ENCODE data around the gene GPR37. TPM values are rescaled to one million over a fixed set of nuclear protein-coding genes. Genes with fewer than 3 reads are reported as not detected.

GPR37 gene, protein sequence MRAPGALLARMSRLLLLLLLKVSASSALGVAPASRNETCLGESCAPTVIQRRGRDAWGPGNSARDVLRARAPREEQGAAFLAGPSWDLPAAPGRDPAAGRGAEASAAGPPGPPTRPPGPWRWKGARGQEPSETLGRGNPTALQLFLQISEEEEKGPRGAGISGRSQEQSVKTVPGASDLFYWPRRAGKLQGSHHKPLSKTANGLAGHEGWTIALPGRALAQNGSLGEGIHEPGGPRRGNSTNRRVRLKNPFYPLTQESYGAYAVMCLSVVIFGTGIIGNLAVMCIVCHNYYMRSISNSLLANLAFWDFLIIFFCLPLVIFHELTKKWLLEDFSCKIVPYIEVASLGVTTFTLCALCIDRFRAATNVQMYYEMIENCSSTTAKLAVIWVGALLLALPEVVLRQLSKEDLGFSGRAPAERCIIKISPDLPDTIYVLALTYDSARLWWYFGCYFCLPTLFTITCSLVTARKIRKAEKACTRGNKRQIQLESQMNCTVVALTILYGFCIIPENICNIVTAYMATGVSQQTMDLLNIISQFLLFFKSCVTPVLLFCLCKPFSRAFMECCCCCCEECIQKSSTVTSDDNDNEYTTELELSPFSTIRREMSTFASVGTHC
- 34.8 TPM for polyA plus RNA-seq (2013, experiment 1 of 2)
- 36.3 TPM for polyA plus RNA-seq (2013, experiment 2 of 2)

DNA sequence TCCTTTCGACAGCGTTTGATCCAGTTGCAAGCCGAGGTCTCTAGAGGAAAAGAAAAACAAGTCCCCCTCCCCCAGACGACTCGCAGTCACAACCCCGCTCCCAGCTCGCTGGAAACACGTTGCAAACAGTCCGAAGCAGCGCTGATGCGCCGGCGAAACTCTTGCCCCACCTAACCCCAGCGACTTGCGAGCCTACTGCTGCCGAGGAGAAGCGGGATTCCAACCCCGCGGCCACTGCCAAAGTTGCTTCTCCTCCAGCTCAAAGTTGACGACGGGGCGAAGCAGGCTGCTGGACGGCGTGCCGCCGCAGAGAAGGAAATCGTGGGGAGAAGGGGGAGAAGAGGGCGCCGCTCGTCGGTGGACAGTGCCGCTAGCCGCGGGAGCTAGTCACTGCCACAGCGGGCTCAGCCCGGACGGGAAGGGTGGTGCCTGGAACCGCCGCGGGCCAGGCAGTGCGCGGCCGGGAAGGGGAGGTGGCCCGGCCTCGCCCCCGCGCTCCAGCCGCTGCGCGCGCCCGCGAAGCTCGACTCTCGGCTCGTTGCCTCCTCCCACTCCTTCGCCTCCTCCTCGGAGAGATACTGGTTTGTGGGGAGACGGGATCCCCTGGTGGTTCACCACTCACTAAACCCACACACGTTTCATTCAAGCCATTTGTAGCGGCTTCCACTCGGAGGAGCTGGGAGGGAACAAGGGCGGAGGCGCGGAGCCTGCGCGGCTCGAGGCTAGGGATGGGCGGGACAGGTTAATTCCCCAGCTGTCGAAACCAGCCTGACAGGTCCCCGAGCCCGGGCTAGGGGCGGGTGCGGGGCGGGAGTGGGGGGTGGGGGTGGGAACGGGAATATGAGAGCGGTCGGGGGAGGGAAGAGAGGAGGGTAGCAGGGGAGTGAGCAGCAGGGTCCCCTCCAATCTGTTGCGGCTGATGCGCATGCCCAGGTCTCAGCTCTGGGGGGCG lies at the start of gene GPR37:
TSS of gene GPR37 (minus strand) at position 392 of the 952 bp plus-strand sequence. CDS start 816 bp downstream, outside the sequence.
- DNase-seq, result peak; percentile 95
- peaks cover 5% of the 10 kb centered on the region for H3K9me3 ChIP-seq (ENCODE audit: control insufficient read depth, low read length)
- 2% methylated on average over 46 of the region's 81 CpGs for WGBS
- H2BK120ac ChIP-seq (ENCODE audit: low read depth, low read length), result peak within 1 kb of the TSS; percentile 83
- H2AK5ac ChIP-seq (ENCODE audit: low read length, severe bottlenecking), result peak within 1 kb of the TSS; percentile 78
- peak within 1 kb of the TSS; percentile 35 for H2BK5ac ChIP-seq (ENCODE audit: low read depth, low read length, poor library complexity, severe bottlenecking)
- peak within 1 kb of the TSS; percentile 88 for H3K27ac ChIP-seq (ENCODE audit: low read length, poor library complexity, severe bottlenecking)
- H3K4me2 ChIP-seq (ENCODE audit: low read length, poor library complexity, severe bottlenecking), result peak within 1 kb of the TSS; percentile 83
- peak within 1 kb of the TSS; percentile 94 for H4K8ac ChIP-seq (ENCODE audit: low read length)
- peak within 1 kb of the TSS in 1 of 2 experiments; percentile 45 for H3K14ac ChIP-seq (ENCODE audit: low read length in 2 of 2)
- H3K4me3 ChIP-seq (ENCODE audit: insufficient read depth in 1 of 2, low read depth in 1 of 2, low read length in 2 of 2), result peak within 1 kb of the TSS; percentile 75 to 78
- no peak within 1 kb of the TSS for H3K9ac ChIP-seq (ENCODE audit: low read length)
- peaks cover 8% of the 10 kb centered on the region for H3K79me1 ChIP-seq (replicated peaks; ENCODE audit: low read length, poor library complexity, severe bottlenecking)
- H3K23ac ChIP-seq (ENCODE audit: low read length in 2 of 2), result peak within 1 kb of the TSS; percentile 49 to 94
- H3K4me1 ChIP-seq (ENCODE audit: control insufficient read depth, insufficient read depth, low read depth, low read length), result peaks cover 3% of the 10 kb centered on the region
- peak within 1 kb of the TSS; percentile 69 to 81 for H2BK12ac ChIP-seq (ENCODE audit: low read length in 2 of 2)
- H4K91ac ChIP-seq (ENCODE audit: low read length), result peak within 1 kb of the TSS; percentile 77
- peak within 1 kb of the TSS; percentile 84 for H2BK15ac ChIP-seq (ENCODE audit: low read depth, poor library complexity, severe bottlenecking)
- H3K36me3 ChIP-seq (ENCODE audit: control insufficient read depth in 1 of 2, insufficient read depth in 2 of 2, low read depth in 1 of 2, low read length in 2 of 2), result no peaks in the 10 kb centered on the region
- peak within 1 kb of the TSS; percentile 96 to 97 for H3K18ac ChIP-seq (ENCODE audit: low read depth in 1 of 2, low read length in 2 of 2)
- H3K27me3 ChIP-seq (ENCODE audit: control insufficient read depth in 1 of 2, insufficient read depth in 1 of 2, low read length in 2 of 2), result peaks cover 0 to 38% of the 10 kb centered on the region in 2 experiments
- peak within 1 kb of the TSS; percentile 99 for H2AFZ ChIP-seq (ENCODE audit: low read depth, low read length)
- H3K4ac ChIP-seq (ENCODE audit: low read depth in 1 of 2, low read length in 2 of 2), result peak within 1 kb of the TSS; percentile 73 to 89

DNA sequence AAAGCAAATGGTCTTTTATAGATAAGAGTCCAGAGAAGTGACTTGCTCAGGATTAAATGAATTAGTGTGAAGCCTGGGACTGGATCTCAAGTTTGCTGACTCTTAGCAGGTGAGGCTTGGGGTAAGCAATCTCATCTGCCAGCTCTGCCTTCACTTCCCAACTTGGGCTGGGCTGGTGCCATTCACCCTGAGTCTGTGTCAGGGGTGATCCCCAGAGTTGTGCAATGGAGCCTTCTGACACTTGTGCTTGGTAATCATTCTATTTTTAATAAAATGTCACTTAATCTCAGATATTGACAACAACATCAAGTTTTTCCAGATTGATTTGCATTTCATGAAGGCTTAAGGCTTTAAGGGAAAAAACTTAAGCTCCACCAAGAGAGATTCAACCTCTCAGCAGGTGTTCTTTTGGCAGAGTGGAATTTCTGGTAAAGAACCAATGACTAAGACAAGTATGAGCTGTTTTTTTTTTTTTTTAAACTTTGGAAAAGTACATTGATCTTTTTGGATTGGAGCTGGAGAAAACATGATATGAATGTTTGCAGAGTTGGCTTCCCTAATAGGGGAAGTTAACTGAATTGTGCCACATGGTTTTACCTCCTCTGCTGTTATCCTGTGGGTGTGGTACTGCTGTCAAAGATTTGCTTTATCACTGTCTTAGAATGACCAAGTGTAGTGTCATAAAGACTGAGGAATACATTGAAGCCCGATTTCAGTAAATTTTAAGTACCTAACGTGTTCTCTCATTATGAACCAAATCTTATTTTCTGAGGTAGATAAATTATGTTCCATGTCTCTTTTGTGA lies 48.6 kb upstream of the GPR37 start:
- Histone ChIP-seq H3K4ac (ENCODE audit: low read depth in 1 of 2, low read length in 2 of 2) (no peak overlapping the region), H3K27ac (ENCODE audit: low read length, poor library complexity, severe bottlenecking) (no peak overlapping the region), H3K4me2 (ENCODE audit: low read length, poor library complexity, severe bottlenecking) (no peak overlapping the region), H3K18ac (ENCODE audit: low read depth in 1 of 2, low read length in 2 of 2) (no peak overlapping the region), H3K23ac (ENCODE audit: low read length in 2 of 2) (no peak overlapping the region), H4K91ac (ENCODE audit: low read length) (no peak overlapping the region), H2BK5ac (ENCODE audit: low read depth, low read length, poor library complexity, severe bottlenecking) (no peak overlapping the region), H3K9ac (ENCODE audit: low read length) (no peak overlapping the region), H3K9me3 (ENCODE audit: control insufficient read depth, low read length) (no peaks in the 10 kb centered on the region), H2BK120ac (ENCODE audit: low read depth, low read length) (no peak overlapping the region), H3K4me1 (ENCODE audit: control insufficient read depth, insufficient read depth, low read depth, low read length) (no peaks in the 10 kb centered on the region), H3K4me3 (ENCODE audit: insufficient read depth in 1 of 2, low read depth in 1 of 2, low read length in 2 of 2) (no peak overlapping the region), H2BK12ac (ENCODE audit: low read length in 2 of 2) (no peak overlapping the region), H4K8ac (ENCODE audit: low read length) (no peak overlapping the region), H2AK5ac (ENCODE audit: low read length, severe bottlenecking) (no peak overlapping the region), H2AFZ (ENCODE audit: low read depth, low read length) (no peak overlapping the region), H2BK15ac (ENCODE audit: low read depth, poor library complexity, severe bottlenecking) (no peak overlapping the region), H3K79me1 (replicated peaks; ENCODE audit: low read length, poor library complexity, severe bottlenecking) (no peaks in the 10 kb centered on the region), H3K36me3 (ENCODE audit: control insufficient read depth in 1 of 2, insufficient read depth in 2 of 2, low read depth in 1 of 2, low read length in 2 of 2) (peaks cover 0 to 4% of the 10 kb centered on the region in 2 experiments), H3K27me3 (ENCODE audit: control insufficient read depth in 1 of 2, insufficient read depth in 1 of 2, low read length in 2 of 2) (no peaks in the 10 kb centered on the region), H3K14ac (ENCODE audit: low read length in 2 of 2) (no peak overlapping the region)
- 100% methylated on average over 1 of the region's 2 CpGs for WGBS
- DNase-seq, result no peak

DNA sequence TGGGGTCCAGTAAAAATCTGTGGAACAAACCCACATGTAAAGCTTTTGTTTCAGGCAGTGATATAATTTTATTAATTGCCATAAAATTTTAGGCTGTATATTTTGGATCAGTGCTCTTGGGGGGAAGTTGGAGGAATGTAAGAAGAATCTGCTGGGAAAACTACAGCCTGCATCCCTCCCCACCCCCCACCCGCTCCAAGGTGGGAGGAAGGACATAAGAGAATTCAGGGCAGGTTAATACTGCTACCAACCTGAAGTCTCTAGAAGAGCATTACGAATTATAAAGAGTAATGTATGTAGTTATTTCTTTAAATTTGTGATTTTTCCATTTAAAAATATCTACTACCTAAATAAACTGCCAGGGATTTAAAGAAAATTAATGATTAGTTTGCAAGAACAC lies 47.2 kb upstream of the GPR37 start:
- WGBS, result no CpG with 5 or more reads among the region's 2 CpGs
- Histone ChIP-seq H3K9ac (ENCODE audit: low read length) (no peak overlapping the region), H2BK15ac (ENCODE audit: low read depth, poor library complexity, severe bottlenecking) (no peak overlapping the region), H3K4ac (ENCODE audit: low read depth in 1 of 2, low read length in 2 of 2) (no peak overlapping the region), H3K27me3 (ENCODE audit: control insufficient read depth in 1 of 2, insufficient read depth in 1 of 2, low read length in 2 of 2) (no peaks in the 10 kb centered on the region), H3K14ac (ENCODE audit: low read length in 2 of 2) (no peak overlapping the region), H2BK120ac (ENCODE audit: low read depth, low read length) (no peak overlapping the region), H2AFZ (ENCODE audit: low read depth, low read length) (no peak overlapping the region), H3K36me3 (ENCODE audit: control insufficient read depth in 1 of 2, insufficient read depth in 2 of 2, low read depth in 1 of 2, low read length in 2 of 2) (no peaks in the 10 kb centered on the region), H3K18ac (ENCODE audit: low read depth in 1 of 2, low read length in 2 of 2) (no peak overlapping the region), H4K8ac (ENCODE audit: low read length) (no peak overlapping the region), H3K4me2 (ENCODE audit: low read length, poor library complexity, severe bottlenecking) (no peak overlapping the region), H2BK5ac (ENCODE audit: low read depth, low read length, poor library complexity, severe bottlenecking) (no peak overlapping the region), H2AK5ac (ENCODE audit: low read length, severe bottlenecking) (no peak overlapping the region), H3K4me3 (ENCODE audit: insufficient read depth in 1 of 2, low read depth in 1 of 2, low read length in 2 of 2) (no peak overlapping the region), H3K23ac (ENCODE audit: low read length in 2 of 2) (no peak overlapping the region), H3K27ac (ENCODE audit: low read length, poor library complexity, severe bottlenecking) (no peak overlapping the region), H3K9me3 (ENCODE audit: control insufficient read depth, low read length) (no peaks in the 10 kb centered on the region), H4K91ac (ENCODE audit: low read length) (no peak overlapping the region), H3K79me1 (replicated peaks; ENCODE audit: low read length, poor library complexity, severe bottlenecking) (no peaks in the 10 kb centered on the region), H2BK12ac (ENCODE audit: low read length in 2 of 2) (no peak overlapping the region), H3K4me1 (ENCODE audit: control insufficient read depth, insufficient read depth, low read depth, low read length) (no peaks in the 10 kb centered on the region)
- DNase-seq, result no peak

Measured in mesenchymal stem cell (in vitro differentiated cells and primary cell).